SK-N-SH (cell line): Measurements from ENCODE around the gene TMEM161A. TPM values are rescaled to one million over a fixed set of nuclear protein-coding genes. Genes with fewer than 3 reads are reported as not detected.

Source experiments
- CTCF ChIA-PET: fragments of 300-600, 350-600 bp; formaldehyde crosslinking; extraction: SDS; loops from one replicate; lab custom pipeline; 2021; lab: Yijun Ruan, JAX
- POLR2A ChIA-PET: fragments of 350-600 bp; sonication (Branson Sonifier 250); formaldehyde crosslinking; extraction: SDS; loops from one replicate; lab custom pipeline; 2020; ENCODE audit warnings: antibody characterized with exemption, inconsistent platforms; lab: Yijun Ruan, JAX
- DNase-seq: peaks from one replicate; pipeline ENCODE4 v3.0.0; 2012
- H2AFZ ChIP-seq: fragments of 200-600 bp; sonication (generic); 2 replicates; pipeline ENCODE4 v1.8.1; 2016; ENCODE audit warnings: antibody characterized with exemption, mild to moderate bottlenecking, low read depth
- H3F3A ChIP-seq: fragments of 200-600 bp; sonication (generic); replicated peaks from 2 replicates; pipeline ENCODE3; 2016; ENCODE audit warnings: antibody characterized with exemption, mild to moderate bottlenecking; ENCODE audit not compliant: insufficient read depth
- H3K27ac ChIP-seq, 2 experiments: fragments of 200-500 bp in 1 of 2; fragments of 200-600 bp in 1 of 2; sonication (Bioruptor generic) in 1 of 2; sonication (generic), shearing (Covaris generic) in 1 of 2; 2 replicates each; pipeline versions ENCODE4 v1.5.1 to v1.6.1; 2014 to 2016; ENCODE audit warnings: low read depth in 2 of 2, inconsistent platforms in 1 of 2, low read length in 1 of 2, mild to moderate bottlenecking in 1 of 2, mixed read lengths in 1 of 2
- H3K27me3 ChIP-seq: fragments of 200-600 bp; sonication (generic), shearing (Covaris generic); 2 replicates; pipeline ENCODE4 v1.6.1; 2016; ENCODE audit warnings: mixed run types; ENCODE audit not compliant: insufficient read depth
- H3K36me3 ChIP-seq, 2 experiments: fragments of 200-500 bp in 1 of 2; fragments of 200-600 bp in 1 of 2; sonication (Bioruptor generic) in 1 of 2; sonication (generic) in 1 of 2; replicated peaks in 1 of 2; 2 replicates each; pipeline versions ENCODE3 to v1.5.1; 2014 to 2016; ENCODE audit warnings: low read length in 1 of 2, mild to moderate bottlenecking in 1 of 2; ENCODE audit not compliant: insufficient read depth in 2 of 2, control insufficient read depth in 1 of 2
- H3K4me1 ChIP-seq, 2 experiments: fragments of 200-500 bp in 1 of 2; fragments of 200-600 bp in 1 of 2; sonication (Bioruptor generic) in 1 of 2; sonication (generic), shearing (Covaris generic) in 1 of 2; 2 replicates each; pipeline versions ENCODE4 v1.5.1 to v1.6.1; 2014 to 2016; ENCODE audit warnings: low read depth in 1 of 2, low read length in 1 of 2, mixed run types in 1 of 2; ENCODE audit not compliant: insufficient read depth in 2 of 2, control insufficient read depth in 1 of 2
- H3K4me2 ChIP-seq: fragments of 200-600 bp; sonication (generic), shearing (Covaris generic); 2 replicates; pipeline ENCODE4 v1.6.1; 2017; ENCODE audit warnings: mixed run types
- H3K4me3 ChIP-seq, 2 experiments: fragments of 200-500 bp in 1 of 2; fragments of 200-600 bp in 1 of 2; sonication (Bioruptor generic) in 1 of 2; sonication (generic), shearing (Covaris generic) in 1 of 2; 2 replicates each; pipeline versions ENCODE4 v1.5.1 to v1.8.1; 2014 to 2016; ENCODE audit warnings: low read depth in 2 of 2, inconsistent platforms in 1 of 2, low read length in 1 of 2, mild to moderate bottlenecking in 1 of 2, mixed read lengths in 1 of 2, moderate library complexity in 1 of 2
- H3K79me2 ChIP-seq: fragments of 200-600 bp; sonication (generic); 2 replicates; pipeline ENCODE4 v1.8.1; 2017; ENCODE audit warnings: mild to moderate bottlenecking; ENCODE audit not compliant: insufficient read depth
- H3K9ac ChIP-seq: fragments of 200-600 bp; sonication (generic); 2 replicates; pipeline ENCODE4 v1.6.1; 2017; ENCODE audit warnings: mixed run types
- H3K9me2 ChIP-seq: fragments of 200-600 bp; sonication (generic); 2 replicates; pipeline ENCODE4 v1.6.1; 2017; ENCODE audit warnings: mixed run types
- H3K9me3 ChIP-seq: fragments of 200-600 bp; sonication (generic); 2 replicates; pipeline ENCODE4 v1.6.1; 2017; ENCODE audit warnings: mixed run types, mild to moderate bottlenecking, moderate library complexity
- H4K20me1 ChIP-seq: fragments of 200-600 bp; sonication (generic); 2 replicates; pipeline ENCODE4 v1.6.1; 2017; ENCODE audit warnings: mild to moderate bottlenecking, mixed run types; ENCODE audit not compliant: insufficient read depth
- CTCF ChIP-seq: fragments of 200-600 bp; sonication (generic); IDR thresholded peaks from 2 replicates; pipeline ENCODE4 v1.6.1; 2017; ENCODE audit warnings: antibody characterized with exemption, mild to moderate bottlenecking, moderate library complexity
- ELF1 ChIP-seq: IDR thresholded peaks from 2 replicates; pipeline ENCODE4 v1.4.0; 2012
- EZH2phosphoT487 ChIP-seq: fragments of 200-600 bp; sonication (generic); IDR thresholded peaks from 2 replicates; pipeline ENCODE4 v1.6.1; 2017; ENCODE audit warnings: low read depth, mixed run types, mild to moderate bottlenecking, antibody characterized with exemption, moderate library complexity, borderline replicate concordance
- FOSL2 ChIP-seq: IDR thresholded peaks from 2 replicates; pipeline ENCODE4 v1.4.0; 2012; ENCODE audit warnings: low read depth, mild to moderate bottlenecking, moderate library complexity, borderline replicate concordance
- FOXM1 ChIP-seq: IDR thresholded peaks from 2 replicates; pipeline ENCODE4 v1.4.0; 2012; ENCODE audit warnings: low read depth, mild to moderate bottlenecking
- JUND ChIP-seq: IDR thresholded peaks from 2 replicates; pipeline ENCODE4 v1.4.0; 2012
- RAD21 ChIP-seq: IDR thresholded peaks from 2 replicates; pipeline ENCODE4 v1.6.1; 2012; ENCODE audit warnings: mild to moderate bottlenecking, low read length
- RCOR1 ChIP-seq: fragments of 150-350 bp; IDR thresholded peaks from 2 replicates; pipeline ENCODE4 v1.6.1; 2017; ENCODE audit warnings: antibody characterized with exemption, low read length
- REST ChIP-seq: IDR thresholded peaks from 2 replicates; pipeline ENCODE4 v1.6.1; 2012; ENCODE audit warnings: mild to moderate bottlenecking, low read depth, low read length, moderate library complexity
- SIN3A ChIP-seq: IDR thresholded peaks from 2 replicates; pipeline ENCODE4 v1.6.1; 2012; ENCODE audit warnings: low read depth, mild to moderate bottlenecking, low read length, moderate library complexity, borderline replicate concordance
- SMC3 ChIP-seq: IDR thresholded peaks from 2 replicates; pipeline ENCODE4 v1.6.1; 2012; ENCODE audit warnings: low read depth, low read length, improper control_type of control experiment
- TAF1 ChIP-seq: IDR thresholded peaks from 2 replicates; pipeline ENCODE4 v1.6.1; 2012; ENCODE audit warnings: low read depth, mild to moderate bottlenecking, low read length, moderate library complexity, borderline replicate concordance
- ZBTB33 ChIP-seq: IDR thresholded peaks from 2 replicates; pipeline ENCODE4 v1.4.0; 2012; ENCODE audit warnings: low read depth, borderline replicate concordance
- WGBS: methylation state at CpG from one replicate; pipeline ENCODE4 v1.1.6; 2017; ENCODE audit warnings: low lambda C conversion rate; 5-methylcytosine and 5-hydroxymethylcytosine counted together
- polyA plus RNA-seq, 3 experiments: library from polyadenylated mRNA; depleted of rRNA; stranded (reverse); fragments of >200 nt; gene quantifications; 2 replicates each; pipeline ENCODE4 v1.2.3, GENCODE V29; 2012
- TF ChIP-seq, protein P1 (sequence below): IDR thresholded peaks from 2 replicates; pipeline ENCODE4 v1.4.0; 2012; ENCODE audit warnings: low read depth, borderline replicate concordance

Gene TMEM161A
- polyA plus RNA-seq, 1 of the 3 experiments (the other 2 are of a cell fraction), result 39.3 TPM

DNA sequence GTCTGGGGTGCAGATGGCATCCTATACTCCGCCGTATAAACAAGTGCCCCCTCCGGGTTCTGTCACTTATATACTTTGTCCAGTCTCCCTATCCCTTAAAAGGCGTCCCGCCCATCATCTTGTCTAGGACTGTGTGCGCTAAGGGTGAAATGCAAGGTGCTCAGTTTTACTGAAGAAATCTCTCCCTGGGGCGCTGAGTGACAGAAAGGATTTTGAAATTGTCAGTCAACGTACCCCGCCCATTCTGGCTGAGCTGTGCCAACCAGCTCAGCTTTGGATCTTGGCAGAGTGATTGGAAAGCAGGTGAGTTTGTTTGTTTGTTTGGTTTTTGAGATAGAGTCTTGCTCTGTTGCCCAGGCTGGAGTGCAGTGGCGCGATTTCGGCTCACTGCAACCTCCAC lies 4.1 kb upstream of the TMEM161A start:
- no peak overlapping the region for H3K9ac ChIP-seq
- DNase-seq, result no peak
- no peak overlapping the region for H3K27ac ChIP-seq
- H3K4me2 ChIP-seq, result no peak overlapping the region
- H3K79me2 ChIP-seq, result peaks cover 8% of the 10 kb centered on the region; the same call in 1 of the 2 replicates
- H3K9me3 ChIP-seq, result no peaks in the 10 kb centered on the region
- TF ChIP-seq SIN3A (no peak), EZH2phosphoT487 (no peak), REST (no peak), JUND (no peak), FOXM1 (no peak), FOSL2 (no peak), ZBTB33 (no peak), SMC3 (no peak), CTCF (no peak), RAD21 (no peak), RCOR1 (no peak), ELF1 (no peak), TAF1 (no peak)
- TF ChIP-seq, protein P1, sequence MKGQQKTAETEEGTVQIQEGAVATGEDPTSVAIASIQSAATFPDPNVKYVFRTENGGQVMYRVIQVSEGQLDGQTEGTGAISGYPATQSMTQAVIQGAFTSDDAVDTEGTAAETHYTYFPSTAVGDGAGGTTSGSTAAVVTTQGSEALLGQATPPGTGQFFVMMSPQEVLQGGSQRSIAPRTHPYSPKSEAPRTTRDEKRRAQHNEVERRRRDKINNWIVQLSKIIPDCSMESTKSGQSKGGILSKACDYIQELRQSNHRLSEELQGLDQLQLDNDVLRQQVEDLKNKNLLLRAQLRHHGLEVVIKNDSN, result no peak
- no peaks in the 10 kb centered on the region for H3K36me3 ChIP-seq
- 90% methylated on average over 12 of the region's 12 CpGs for WGBS
- peaks cover 0 to 4% of the 10 kb centered on the region in 2 experiments; a peak in 2 of 4 replicates for H3K4me1 ChIP-seq
- POLR2A ChIA-PET, result no interaction called here
- H4K20me1 ChIP-seq, result no peaks in the 10 kb centered on the region
- no peaks in the 10 kb centered on the region for H3K27me3 ChIP-seq
- no peaks in the 10 kb centered on the region for H3K9me2 ChIP-seq
- CTCF ChIA-PET, result interaction anchor here (0.9 to 3.7 kb wide), 4 partner anchors 17 to 200 kb away, joined by 4 to 34 read pairs (median 4); no protein-coding TSS in a partner anchor
- peaks cover 11% of the 10 kb centered on the region for H3F3A ChIP-seq
- H3K4me3 ChIP-seq, result no peak overlapping the region
- H2AFZ ChIP-seq, result no peak overlapping the region
